Fibroblast of upper back skin (primary cell): ENCODE data around the gene TPK1.

Experiments used
- DNase-seq: peaks from one replicate; pipeline ENCODE4 v3.0.0-alpha.2; 2013

Gene TPK1

GRCh38 chr7:144835652-144836544, at the start of gene TPK1:
Gene TPK1 (minus strand): TSS chr7:144836053. CDS start chr7:144835602, 451 bp downstream.
- peak; percentile 90 for DNase-seq

DNA sequence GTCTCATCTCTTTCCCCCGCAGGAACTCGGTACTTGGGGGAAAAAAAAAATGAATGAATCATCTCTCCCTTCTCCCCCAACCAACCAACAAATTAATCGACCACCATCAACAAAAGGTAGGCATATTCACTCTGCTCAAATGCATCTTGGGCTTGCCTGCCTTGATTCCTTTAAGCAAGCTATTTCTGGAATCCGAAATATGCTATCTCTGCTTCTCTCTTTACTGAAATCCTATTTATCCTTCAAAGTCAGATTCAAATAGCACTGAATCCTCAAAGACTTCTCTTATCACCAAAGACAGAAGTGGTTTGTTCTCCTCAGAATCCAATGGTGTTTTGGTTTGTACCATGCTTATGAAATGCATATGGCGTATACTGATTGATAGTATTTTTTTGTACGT, 49.6 kb upstream of the TPK1 start:
- DNase-seq = no peak

DNA sequence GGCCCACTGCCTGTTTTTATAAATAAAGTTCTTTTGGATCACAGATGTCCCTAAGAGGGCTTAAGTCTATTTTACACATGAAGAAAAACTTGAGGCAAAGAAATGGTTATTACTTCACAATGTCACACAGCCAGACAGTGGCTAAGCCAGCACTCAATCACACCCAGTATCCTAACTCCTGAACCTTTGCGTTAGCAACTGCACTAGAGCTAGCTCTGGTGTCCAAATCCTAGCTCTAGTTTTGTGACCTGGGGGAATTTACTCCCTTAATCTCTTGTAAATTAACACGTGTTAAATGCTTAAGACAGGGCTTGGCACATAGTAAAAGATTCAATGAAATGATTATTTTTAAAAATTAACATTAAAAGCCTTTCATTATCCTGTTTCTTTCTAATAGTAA, 49.0 kb upstream of the TPK1 start:
- no peak for DNase-seq

GRCh38 chr7:144873316-144873845, 37.5 kb upstream of the TPK1 start:
- no peak for DNase-seq

DNA sequence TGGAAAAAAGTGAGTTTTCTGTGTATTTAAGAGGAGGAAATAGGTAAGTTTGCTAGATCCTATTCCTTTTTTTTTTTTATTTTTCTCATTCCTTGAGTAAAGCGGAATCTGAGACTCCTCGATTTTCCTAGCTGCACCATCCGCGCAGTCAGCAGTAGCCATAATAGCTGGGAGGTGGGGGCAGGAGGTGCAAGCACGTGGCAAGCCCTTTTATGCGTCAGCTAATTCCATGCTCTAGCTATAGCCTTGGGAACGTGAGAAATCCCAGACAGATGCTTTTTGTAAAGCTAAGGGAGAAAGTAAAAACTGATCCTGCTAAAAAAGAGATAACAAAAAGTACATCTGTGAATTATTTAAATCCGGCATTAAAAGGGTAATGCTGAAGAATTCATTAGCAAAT, 33.2 kb upstream of the TPK1 start:
- DNase-seq = no peak

- DNase-seq = no peak
These were observed 30.3 kb upstream of the TPK1 start for GRCh38 chr7:144866189-144866588.

GRCh38 chr7:144863320-144863647, 27.4 kb upstream of the TPK1 start:
- no peak for DNase-seq

- no peak for DNase-seq
These were observed 26.9 kb upstream of the TPK1 start for GRCh38 chr7:144862612-144863319.

DNA sequence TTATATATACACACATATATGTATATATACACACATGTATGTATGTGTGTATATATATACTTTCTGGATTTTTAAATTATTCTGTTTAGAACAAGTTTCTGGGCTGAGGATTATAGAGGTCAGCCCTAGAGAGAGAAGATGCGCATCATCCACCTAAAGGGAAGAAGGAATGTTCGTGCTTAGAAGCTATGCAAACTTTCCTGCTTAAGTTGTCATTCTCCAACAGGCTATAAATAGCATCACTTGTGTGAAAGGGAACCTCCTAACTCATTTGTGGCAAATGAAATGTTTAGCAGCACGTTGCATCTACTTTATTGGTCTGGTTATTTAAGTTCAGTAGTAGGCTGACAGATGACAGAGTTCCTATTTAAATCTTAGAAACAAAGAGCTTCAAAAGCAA, 23.9 kb upstream of the TPK1 start:
- DNase-seq = no peak

- DNase-seq = no peak
These were observed 21.6 kb upstream of the TPK1 start for GRCh38 chr7:144857463-144857862.

- peak; percentile 21 for DNase-seq
These were observed 19.1 kb upstream of the TPK1 start for GRCh38 chr7:144854839-144855424.

- DNase-seq = no peak
These were observed 17.7 kb upstream of the TPK1 start for GRCh38 chr7:144853542-144853941.

- no peak for DNase-seq
These were observed 12.2 kb upstream of the TPK1 start for GRCh38 chr7:144848078-144848477.

- no peak for DNase-seq
These were observed 6.6 kb upstream of the TPK1 start for GRCh38 chr7:144842377-144842851.

GRCh38 chr7:144836545-144836842, 641 bp upstream of the TPK1 start:
- no peak for DNase-seq

- DNase-seq = peak; percentile 50
These were observed 670 bp downstream of the TPK1 start for GRCh38 chr7:144835155-144835611.

- peak; percentile 21 for DNase-seq
These were observed 1.2 kb downstream of the TPK1 start for GRCh38 chr7:144834641-144835144.

DNA sequence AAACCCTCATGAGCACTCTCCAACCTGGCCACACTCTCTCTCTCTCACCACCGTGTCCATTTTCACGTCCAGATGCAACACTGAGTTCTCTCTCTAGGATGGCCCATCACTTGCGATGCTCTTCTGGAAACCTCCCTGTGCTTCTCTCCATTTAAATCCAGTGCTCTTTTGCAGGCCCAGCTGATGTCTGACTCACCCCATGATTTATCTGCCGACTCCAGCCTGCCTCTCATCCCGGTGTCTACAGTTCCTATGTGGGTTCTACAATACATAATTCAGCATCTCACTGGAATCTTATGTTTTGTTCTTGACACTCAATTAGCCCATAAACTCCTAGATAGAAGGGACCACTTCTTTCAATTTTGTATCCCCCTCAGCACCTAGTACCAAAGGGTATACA, 5.0 kb downstream of the TPK1 start:
- DNase-seq = peak; percentile 59

GRCh38 chr7:144830024-144830785, 5.6 kb downstream of the TPK1 start:
- peak; percentile 72 for DNase-seq

DNA sequence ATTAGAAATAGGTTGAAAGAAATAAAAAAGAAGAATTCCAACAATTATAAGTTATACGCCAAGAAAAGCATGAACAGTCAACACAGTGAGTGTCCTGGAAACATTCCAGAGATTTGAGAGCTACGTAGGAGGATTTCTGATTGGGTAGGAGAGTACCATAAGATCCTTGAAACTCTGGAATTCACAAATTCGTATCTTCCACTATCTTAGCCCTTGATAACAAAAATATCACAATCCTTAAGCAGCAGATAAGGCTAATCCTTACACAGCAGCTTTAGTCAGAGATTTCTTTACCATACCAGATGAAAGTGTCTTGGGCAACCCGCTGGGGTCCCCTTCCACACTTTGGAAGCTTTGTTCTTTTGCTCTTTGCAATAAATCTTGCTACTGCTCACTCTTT, 8.2 kb downstream of the TPK1 start:
- DNase-seq = peak; percentile 78

DNA sequence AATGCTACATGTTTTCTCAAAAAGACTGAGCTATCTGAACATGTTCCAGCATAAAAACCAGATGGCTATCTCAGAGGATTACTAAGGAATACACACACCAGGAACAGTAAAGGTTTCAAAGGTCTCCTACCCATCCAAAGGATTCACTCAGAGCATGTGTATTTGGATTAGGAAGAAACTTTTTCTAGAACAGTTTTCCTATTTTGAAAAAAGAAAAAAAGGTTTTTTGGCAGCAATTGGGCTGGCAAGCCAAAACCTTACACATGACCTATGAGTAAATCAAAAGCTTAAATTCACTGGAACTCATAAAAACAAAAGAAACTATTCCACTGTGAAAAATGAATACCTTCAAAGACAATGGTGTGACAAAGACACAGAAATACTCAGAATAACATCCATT, 9.6 kb downstream of the TPK1 start:
- peak; percentile 18 for DNase-seq

DNA sequence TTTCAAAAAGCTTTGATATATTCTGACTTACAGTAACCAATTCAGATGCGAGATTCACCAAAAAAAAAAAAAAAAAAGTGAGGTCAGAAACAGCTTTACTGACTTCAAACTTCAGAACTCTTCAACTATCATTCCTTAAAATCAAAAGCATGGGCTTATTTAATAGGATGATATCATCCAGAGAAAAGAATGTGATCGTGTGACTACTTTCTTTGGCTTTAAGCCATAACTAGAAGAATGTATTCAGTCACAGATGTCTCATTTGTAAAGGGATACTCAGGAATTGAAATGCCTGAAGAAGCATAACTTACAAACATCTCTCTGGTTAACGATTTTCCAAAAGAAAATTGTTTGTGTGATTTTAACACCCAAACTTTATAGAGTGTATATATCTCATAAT, 11.5 kb downstream of the TPK1 start:
- DNase-seq = peak; percentile 87

DNA sequence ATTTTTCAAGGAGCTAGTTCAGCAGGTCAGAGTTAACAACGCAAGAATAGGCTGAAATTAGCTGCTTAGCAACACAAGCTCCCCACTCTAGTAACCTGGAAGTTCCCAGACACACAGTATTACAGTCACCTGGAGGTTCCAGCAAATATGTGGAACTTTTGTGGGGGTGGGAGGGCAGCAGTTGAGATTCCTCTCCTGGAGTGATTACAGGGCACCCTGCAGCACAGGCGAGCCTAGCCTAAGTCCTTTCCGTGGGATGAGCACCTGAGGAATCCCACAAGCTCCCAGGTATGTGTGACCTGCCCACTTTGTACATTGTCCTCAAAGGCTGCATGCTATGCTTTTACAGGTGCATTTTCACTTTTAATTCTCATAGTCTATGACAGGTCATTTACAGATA, 13.6 kb downstream of the TPK1 start:
- DNase-seq = no peak
